NB4 (cell line): ENCODE measurements around the gene GPX3.

Experiments
- CTCF ChIP-seq: IDR thresholded peaks from one replicate; pipeline ENCODE4 v1.5.1; 2012; ENCODE audit warnings: low read depth, low read length
- MAX ChIP-seq: IDR thresholded peaks from 2 replicates; pipeline ENCODE4 v1.6.1; 2011; ENCODE audit warnings: low read depth, low read length
- POLR2A ChIP-seq: IDR thresholded peaks from 2 replicates; pipeline ENCODE4 v1.6.1; 2011; ENCODE audit warnings: mild to moderate bottlenecking; ENCODE audit not compliant: insufficient read length; ENCODE audit errors: extremely low read depth

- no peak for TF ChIP-seq CTCF
- no peak for TF ChIP-seq MAX
- TF ChIP-seq POLR2A, result no peak
These were observed 20.5 kb upstream of the GPX3 start for GRCh38 chr5:150999704-151000442.
